ENCODE measurements around the gene BICD2. TPM values are rescaled to one million over a fixed set of nuclear protein-coding genes. Genes with fewer than 3 reads are reported as not detected.

Gene BICD2
- total and polyA plus RNA-seq, 9 of the 15 experiments (the other 6 are each of a cell fraction or from before 2014, with no cell fraction given) = 3.6 to 23.4 (median 11.8) TPM

- TF ChIP-seq ATF3 (IDR thresholded peaks at IDR 0.05) (no peak), ATF3 (CRISPR knock-in tag; conservative IDR thresholded peaks at IDR 0.05) (no peak), STAG1 (CRISPR knock-in tag; IDR thresholded peaks at IDR 0.05; ENCODE audit: borderline replicate concordance) (no peak), SETDB1 (IDR thresholded peaks at IDR 0.05; ENCODE audit: low read length) (no peak), THRA (IDR thresholded peaks at IDR 0.05) (no peak), NR2F6 (CRISPR knock-in tag; IDR thresholded peaks at IDR 0.05) (no peak), TAF15 (IDR thresholded peaks at IDR 0.05; ENCODE audit: low read depth, low read length) (no peak)
These were observed 37.5 kb downstream of the BICD2 start (continued) for GRCh38 chr9:92726971-92727715.

GRCh38 chr9:92726348-92726747, 38.3 kb downstream of the BICD2 start:
- no peak for FAIRE-seq
- CTCF ChIA-PET (ENCODE audit: low intra/inter-chr PET ratio) = no interaction called here
- H3K79me2 ChIP-seq (ENCODE audit: control insufficient read depth, insufficient read depth, low read length) = peaks cover 17% of the 10 kb centered on the region
- TF ChIP-seq TCFL5 (CRISPR knock-in tag; conservative IDR thresholded peaks at IDR 0.05) (no peak), EP300 (IDR thresholded peaks at IDR 0.05; ENCODE audit: low read length) (no peak), RREB1 (CRISPR knock-in tag; IDR thresholded peaks at IDR 0.05) (no peak), CREBBP (IDR thresholded peaks at IDR 0.05; ENCODE audit: low read depth, low read length) (no peak), SIRT6 (IDR thresholded peaks at IDR 0.05; ENCODE audit: low read depth, low read length) (no peak), MED1 (CRISPR knock-in tag; IDR thresholded peaks at IDR 0.05; ENCODE audit: borderline replicate concordance) (no peak), PTTG1 (tag; IDR thresholded peaks at IDR 0.05; ENCODE audit: low read depth) (no peak)

More at GRCh38 chr9:92726348-92726747, 38.3 kb downstream of the BICD2 start:
- in situ Hi-C loops (cut with MboI) (no loop called here), intact Hi-C loops (cut with micrococcal nuclease) (no loop called here)
- Histone ChIP-seq H3K4me2 (ENCODE audit: insufficient read depth, low read length) (no peak overlapping the region), H3K9me3 (replicated peaks; ENCODE audit: control insufficient read depth, insufficient read depth, low read depth, low read length) (no peaks in the 10 kb centered on the region), H3K36me3 (ENCODE audit: control insufficient read depth, insufficient read depth, low read length) (peaks cover 48% of the 10 kb centered on the region), H3K27ac (ENCODE audit: extremely low read depth, low read depth, low read length) (no peak overlapping the region), H3K27me3 (ENCODE audit: control insufficient read depth in 2 of 2, insufficient read depth in 2 of 2, low read length in 2 of 2) (no peaks in the 10 kb centered on the region), H3K9me1 (ENCODE audit: control insufficient read depth, insufficient read depth, low read length) (peaks cover 4% of the 10 kb centered on the region), H4K20me1 (replicated peaks; ENCODE audit: control insufficient read depth, insufficient read depth, low read length) (peaks cover 18% of the 10 kb centered on the region), H2AFZ (ENCODE audit: low read depth, low read length) (no peak overlapping the region), H3K4me1 (replicated peaks in 1 of 2; ENCODE audit: control insufficient read depth in 2 of 2, insufficient read depth in 2 of 2, low read length in 2 of 2) (peaks cover 0 to 5% of the 10 kb centered on the region in 2 experiments; a peak in 1 of 5 replicates), H3K4me3 (no peak overlapping the region), H3K9ac (ENCODE audit: insufficient read depth in 1 of 2, low read depth in 2 of 2, low read length in 2 of 2) (peak overlapping the region in 1 of 2 experiments; percentile 55; a peak in 1 of 4 replicates)
- ATAC-seq (no peak), DNase-seq (ENCODE audit: extremely low read depth in 1 of 4, low spot score in 3 of 4) (no peak)
- POLR2A ChIA-PET = no interaction called here
- WGBS (ENCODE audit: insufficient coverage, low coverage, missing lambda C conversion rate) = 76% methylated on average over 4 of the region's 4 CpGs
- BruUV-seq (replicated peaks) = no TSS peak
